SK-N-MC (cell line): ENCODE measurements around the gene FAM111A.

Experiments used
- DNase-seq: peaks from one replicate; pipeline ENCODE4 v3.0.0-alpha.2; 2011; ENCODE audit warnings: low read depth, low spot score
- H3K27ac ChIP-seq: fragments of 200-600 bp; sonication (generic); 2 replicates; pipeline ENCODE4 v1.5.1; 2016; ENCODE audit warnings: mixed run types
- H3K36me3 ChIP-seq: fragments of 200-600 bp; sonication (generic); 2 replicates; pipeline ENCODE4 v1.6.1; 2017; ENCODE audit warnings: antibody characterized with exemption, low read length, mixed read lengths; ENCODE audit not compliant: insufficient read depth
- H3K4me3 ChIP-seq: fragments of 200-600 bp; sonication (generic); 2 replicates; pipeline ENCODE4 v1.5.1; 2016
- H3K9ac ChIP-seq: fragments of 200-600 bp; sonication (generic); 2 replicates; pipeline ENCODE4 v1.8.0; 2017; ENCODE audit warnings: mixed run types, mixed read lengths; ENCODE audit not compliant: insufficient read length
- H3K9me3 ChIP-seq: fragments of 200-600 bp; sonication (generic); 2 replicates; pipeline ENCODE4 v1.6.1; 2017; ENCODE audit warnings: low read depth, mild to moderate bottlenecking, antibody characterized with exemption, low read length, moderate library complexity, mixed read lengths
- EZH2 ChIP-seq: fragments of 200-600 bp; sonication (generic); IDR thresholded peaks from one replicate; pipeline ENCODE4 v1.6.1; 2017; ENCODE audit warnings: antibody characterized with exemption
- FOXP2 ChIP-seq: optimal IDR thresholded peaks from 2 replicates; pipeline ENCODE3; 2011; ENCODE audit warnings: mild to moderate bottlenecking, moderate library complexity; ENCODE audit not compliant: insufficient read depth; ENCODE audit errors: extremely low read length, control extremely low read depth
- POLR2AphosphoS5 ChIP-seq: IDR thresholded peaks from 2 replicates; pipeline ENCODE4 v1.6.1; 2012; ENCODE audit warnings: mild to moderate bottlenecking, low read depth, low read length, borderline replicate concordance

The FAM111A gene

DNA sequence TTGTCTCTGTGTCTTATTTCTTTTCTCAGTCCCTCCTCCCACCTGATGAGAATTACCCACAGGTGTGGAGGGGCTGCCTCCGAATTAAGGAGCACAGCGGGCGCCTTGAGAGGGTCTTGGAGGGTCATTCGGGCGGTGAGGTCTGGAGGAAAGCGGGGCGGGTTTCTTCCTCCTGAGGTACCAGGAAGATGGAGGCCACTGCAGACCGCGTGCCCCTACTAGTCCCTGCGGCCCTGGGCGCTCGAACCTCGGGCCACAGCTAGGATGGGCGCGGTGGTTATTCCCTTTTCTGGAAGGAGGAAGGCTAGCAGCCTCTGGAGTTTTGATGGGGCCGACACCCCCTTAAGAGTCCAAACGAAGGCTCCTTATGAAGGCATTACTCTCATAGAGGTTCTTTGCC, 5.5 kb upstream of the FAM111A start:
- TF ChIP-seq FOXP2 (no peak), EZH2 (no peak), POLR2AphosphoS5 (no peak)
- no peaks in the 10 kb centered on the region for H3K36me3 ChIP-seq
- no peak for DNase-seq

DNA sequence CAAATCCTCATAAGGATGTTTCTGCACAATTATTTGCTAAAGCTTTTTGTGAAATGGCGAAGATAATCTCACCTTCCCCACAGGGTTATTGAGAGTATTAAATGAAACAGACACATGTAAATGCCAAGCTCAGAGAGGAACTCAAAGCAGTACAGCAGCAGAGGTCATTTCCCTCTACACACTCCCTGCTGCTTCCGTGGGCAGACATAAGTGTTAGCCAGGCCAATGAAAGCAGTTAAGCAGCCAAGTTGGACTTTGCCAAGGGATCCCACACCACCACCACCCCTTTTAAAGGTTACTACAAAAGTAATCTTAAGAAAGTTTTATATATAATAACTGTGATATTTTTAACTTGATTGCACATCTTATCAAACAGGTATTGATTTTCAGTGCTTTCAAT, 4.0 kb upstream of the FAM111A start:
- no peak overlapping the region for H3K4me3 ChIP-seq
- H3K27ac ChIP-seq, result no peak overlapping the region
- DNase-seq, result no peak
- no peak overlapping the region for H3K9ac ChIP-seq
- no peaks in the 10 kb centered on the region for H3K36me3 ChIP-seq
- no peaks in the 10 kb centered on the region for H3K9me3 ChIP-seq
- TF ChIP-seq POLR2AphosphoS5, result no peak
- TF ChIP-seq EZH2, result no peak
- TF ChIP-seq FOXP2, result no peak

More for the DNA sequence above, 5.5 kb upstream of the FAM111A start:
- Histone ChIP-seq H3K4me3 (no peak overlapping the region), H3K27ac (no peak overlapping the region), H3K9me3 (no peaks in the 10 kb centered on the region), H3K9ac (no peak overlapping the region)

DNA sequence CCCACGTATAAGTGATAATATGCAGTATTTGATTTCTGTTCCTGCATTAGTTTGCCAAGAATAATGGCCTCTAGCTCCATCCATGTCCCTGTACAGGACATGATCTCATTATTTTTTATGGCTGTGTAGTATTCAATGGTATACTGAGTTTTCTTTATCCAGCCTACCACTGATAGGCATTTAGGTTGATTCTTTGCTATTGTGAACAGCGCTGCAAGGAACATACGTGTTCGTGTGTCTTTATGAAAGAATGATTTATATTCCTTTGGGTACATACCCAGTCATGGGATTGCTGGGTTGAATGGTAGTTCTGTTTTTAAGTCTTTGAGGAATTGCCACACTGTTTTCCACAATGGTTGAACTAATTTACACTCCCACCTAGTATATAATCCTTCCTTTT, 1.5 kb upstream of the FAM111A start:
- Histone ChIP-seq H3K9ac (no peak overlapping the region), H3K9me3 (no peaks in the 10 kb centered on the region), H3K4me3 (no peak overlapping the region), H3K27ac (no peak overlapping the region), H3K36me3 (no peaks in the 10 kb centered on the region)
- no peak for TF ChIP-seq EZH2
- no peak for TF ChIP-seq POLR2AphosphoS5
- TF ChIP-seq FOXP2, result no peak
- no peak for DNase-seq

DNA sequence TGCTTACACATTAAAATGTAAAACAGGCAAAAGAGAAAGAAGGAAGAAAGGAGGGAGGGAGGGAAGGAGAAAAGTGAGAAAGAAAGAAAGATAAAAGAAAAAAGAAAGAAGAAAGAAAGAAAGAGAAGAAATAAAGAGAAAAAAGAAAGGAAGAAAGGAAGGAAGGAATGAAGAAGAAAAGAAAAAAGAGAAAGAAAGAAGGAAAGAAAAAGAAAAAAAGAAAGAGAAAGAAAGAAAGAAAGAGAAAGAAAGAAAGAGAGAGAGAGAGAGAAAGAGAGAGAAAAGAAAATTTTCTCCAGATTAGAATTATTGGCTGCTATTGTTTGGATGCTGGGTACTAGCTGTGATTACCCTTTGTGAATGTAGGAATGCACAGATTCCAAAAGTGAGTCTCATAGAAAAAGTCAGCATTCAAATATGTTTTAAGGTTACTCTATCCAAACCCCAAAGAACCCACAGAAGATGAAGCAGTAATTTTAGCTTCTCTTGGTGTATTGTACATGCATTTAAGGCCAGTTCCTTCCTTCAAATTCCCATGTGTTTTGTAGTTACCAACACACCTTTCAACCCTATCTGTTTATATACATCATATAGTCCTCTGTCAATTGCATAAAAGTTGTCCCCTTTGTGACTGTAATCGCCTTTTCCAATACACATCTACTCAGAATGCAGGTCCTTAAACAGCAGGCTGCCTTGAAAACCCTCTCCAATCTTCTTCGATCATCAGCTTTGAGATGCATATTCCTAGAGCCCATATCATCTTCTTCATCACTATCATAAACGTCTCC, 789 bp upstream of the FAM111A start:
- Histone ChIP-seq H3K4me3 (peak overlapping the region; percentile 84), H3K9me3 (no peaks in the 10 kb centered on the region), H3K36me3 (no peaks in the 10 kb centered on the region), H3K27ac (no peak overlapping the region), H3K9ac (peak overlapping the region; percentile 58)
- TF ChIP-seq FOXP2, result no peak
- no peak for TF ChIP-seq POLR2AphosphoS5
- TF ChIP-seq EZH2, result no peak
- no peak for DNase-seq

DNA sequence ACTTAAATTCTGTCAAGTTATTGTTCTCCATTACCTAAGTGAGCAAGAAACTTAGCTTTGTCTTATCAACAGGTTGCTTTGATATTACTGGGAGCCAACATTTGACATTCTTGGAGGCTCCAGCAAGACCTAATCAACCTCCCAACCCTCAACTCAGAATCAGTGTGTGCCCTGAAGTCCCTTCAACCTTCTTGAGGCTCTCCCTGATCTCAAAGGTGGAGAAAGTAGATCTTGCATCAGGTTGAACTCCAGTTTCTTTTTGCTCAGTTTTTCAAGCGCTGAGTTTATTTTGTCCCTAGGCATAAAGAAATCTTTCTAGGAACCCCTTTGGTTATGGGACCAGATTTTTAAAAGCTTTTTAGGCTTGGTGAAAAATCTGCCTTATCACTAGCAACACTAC, 1.4 kb downstream of the FAM111A start:
- TF ChIP-seq FOXP2 (no peak), EZH2 (no peak), POLR2AphosphoS5 (no peak)

GRCh38 chr11:59144579-59145345, 2.1 kb downstream of the FAM111A start:
- no peaks in the 10 kb centered on the region for H3K9me3 ChIP-seq
- peak overlapping the region; percentile 55; the same call in 1 of the 2 replicates for H3K27ac ChIP-seq
- TF ChIP-seq EZH2, result no peak
- no peak; the same call in 1 of the 2 replicates for TF ChIP-seq POLR2AphosphoS5
- TF ChIP-seq FOXP2, result no peak
- no peak for DNase-seq
- peak overlapping the region; percentile 84 for H3K4me3 ChIP-seq
- peaks cover 3% of the 10 kb centered on the region; the same call in 1 of the 2 replicates for H3K36me3 ChIP-seq
- H3K9ac ChIP-seq, result peak overlapping the region; percentile 60

More for the DNA sequence above, 1.4 kb downstream of the FAM111A start:
- Histone ChIP-seq H3K9me3 (no peaks in the 10 kb centered on the region), H3K36me3 (peaks cover 3% of the 10 kb centered on the region; the same call in 1 of the 2 replicates), H3K9ac (peak overlapping the region; percentile 24), H3K27ac (peak overlapping the region; percentile 55; the same call in 1 of the 2 replicates), H3K4me3 (peak overlapping the region; percentile 84)
- DNase-seq, result no peak

GRCh38 chr11:59145534-59145933, 2.9 kb downstream of the FAM111A start:
- H3K36me3 ChIP-seq, result peaks cover 3% of the 10 kb centered on the region; the same call in 1 of the 2 replicates
- H3K27ac ChIP-seq, result no peak overlapping the region
- TF ChIP-seq EZH2 (no peak), FOXP2 (no peak), POLR2AphosphoS5 (no peak)
- peak overlapping the region; percentile 84 for H3K4me3 ChIP-seq
- no peaks in the 10 kb centered on the region for H3K9me3 ChIP-seq
- H3K9ac ChIP-seq, result peak overlapping the region; percentile 60
- DNase-seq, result no peak

- Histone ChIP-seq H3K9ac (no peak overlapping the region), H3K4me3 (no peak overlapping the region), H3K27ac (no peak overlapping the region), H3K36me3 (peaks cover 3% of the 10 kb centered on the region; the same call in 1 of the 2 replicates), H3K9me3 (no peaks in the 10 kb centered on the region)
- TF ChIP-seq POLR2AphosphoS5, result no peak
- no peak for TF ChIP-seq EZH2
- TF ChIP-seq FOXP2, result no peak
- no peak for DNase-seq
Measured at GRCh38 chr11:59151761-59152160, 9.1 kb downstream of the FAM111A start.
